SH-SY5Y (cell line): ENCODE results near the gene CYTH4.

Source experiments
- GATA2 ChIP-seq: IDR thresholded peaks from 2 replicates; pipeline ENCODE4 v1.6.1; 2011; ENCODE audit warnings: mild to moderate bottlenecking, low read depth, low read length
- GATA3 ChIP-seq: IDR thresholded peaks from 2 replicates; pipeline ENCODE4 v1.6.1; 2011; ENCODE audit warnings: low read depth, mild to moderate bottlenecking, low read length, moderate library complexity

Gene CYTH4

DNA sequence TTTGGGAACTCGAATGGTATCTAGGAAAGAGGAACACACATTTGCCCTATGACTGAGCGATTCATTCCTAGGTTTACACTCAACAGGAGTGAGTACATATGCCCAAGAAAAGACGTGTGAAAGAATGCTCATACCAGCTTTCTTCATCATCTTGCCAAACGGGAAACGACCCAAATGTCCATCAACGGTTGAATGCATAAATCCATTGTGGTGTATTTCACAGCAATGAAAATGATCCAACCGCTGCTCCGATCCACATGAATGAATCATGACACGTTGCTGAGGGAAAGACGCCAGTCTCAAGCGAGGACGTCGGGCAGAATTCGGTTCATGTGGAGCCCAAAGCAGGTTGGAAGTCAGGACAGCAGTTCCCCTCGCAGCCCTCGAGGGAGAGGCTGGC is 71.5 kb downstream of the CYTH4 start:
- TF ChIP-seq GATA2 (no peak), GATA3 (no peak)

DNA sequence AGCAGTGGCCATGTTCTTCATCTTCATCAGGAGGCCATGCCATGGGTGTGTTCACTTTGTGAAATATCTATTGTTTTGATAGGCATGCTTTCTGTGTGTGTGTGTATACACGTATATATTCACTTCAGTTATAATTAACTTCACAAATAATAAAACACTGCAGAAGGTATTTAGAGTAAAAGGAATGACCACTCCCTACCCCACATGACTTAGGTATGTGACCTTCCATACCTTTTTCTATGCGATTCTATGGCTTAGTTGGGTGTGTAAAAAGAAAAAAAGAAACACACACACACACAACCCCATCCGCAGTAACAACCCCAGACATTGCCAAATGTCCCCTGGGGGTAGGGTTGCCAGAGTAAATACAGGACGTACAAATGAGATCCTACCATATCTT is 72.0 kb downstream of the CYTH4 start:
- no peak for TF ChIP-seq GATA3
- no peak for TF ChIP-seq GATA2

GRCh38 chr22:37354670-37355069 is 72.4 kb downstream of the CYTH4 start:
- TF ChIP-seq GATA2 (no peak), GATA3 (no peak)

- TF ChIP-seq GATA3 (no peak), GATA2 (no peak)
Measured at GRCh38 chr22:37355174-37355573, 72.9 kb downstream of the CYTH4 start.

DNA sequence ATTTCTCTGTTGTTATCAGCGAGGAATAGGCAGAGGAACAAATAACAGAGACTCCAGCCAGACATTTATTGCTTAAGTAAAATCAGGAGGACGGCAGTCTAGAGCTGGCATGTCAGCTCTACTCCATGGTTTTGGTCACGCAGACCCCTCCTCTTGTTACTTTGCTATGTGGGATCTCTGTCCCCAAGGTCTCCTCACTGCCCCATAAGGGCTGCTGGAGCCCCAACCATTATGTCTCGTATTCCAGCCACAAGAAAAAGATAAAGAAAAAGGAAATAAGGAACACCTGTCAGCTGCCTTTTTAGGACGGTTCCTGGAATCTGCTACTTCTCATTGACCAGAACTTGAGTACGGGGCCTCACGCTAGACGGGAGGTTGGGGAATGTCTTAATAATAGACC is 74.6 kb downstream of the CYTH4 start:
- TF ChIP-seq GATA3 (no peak), GATA2 (no peak)

GRCh38 chr22:37357446-37358075 is 75.3 kb downstream of the CYTH4 start:
- TF ChIP-seq GATA2 (no peak), GATA3 (no peak)

GRCh38 chr22:37358386-37358785 is 76.1 kb downstream of the CYTH4 start:
- TF ChIP-seq GATA3, result no peak
- TF ChIP-seq GATA2, result no peak

- TF ChIP-seq GATA2 (no peak), GATA3 (no peak)
Measured at GRCh38 chr22:37358917-37359316, 76.6 kb downstream of the CYTH4 start.

DNA sequence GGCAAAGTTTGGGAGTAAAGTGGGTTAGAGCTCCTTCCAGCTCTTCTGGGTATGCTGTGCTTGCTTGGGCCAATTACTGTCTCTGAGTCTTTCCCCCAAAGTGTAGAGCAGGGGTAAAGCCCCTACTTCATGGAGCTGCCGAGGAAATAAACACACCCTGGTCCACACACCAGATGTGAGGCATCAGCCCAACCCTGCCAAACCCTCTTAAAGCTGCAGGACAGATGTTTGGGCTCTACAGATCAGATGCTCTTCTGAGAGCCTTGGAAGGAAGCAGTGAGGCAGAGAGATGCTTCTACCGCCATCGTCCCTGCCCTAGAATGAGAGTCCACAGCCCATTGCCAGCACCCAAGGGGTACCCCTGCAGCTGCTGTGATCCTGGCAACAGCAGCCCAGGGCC is 80.3 kb downstream of the CYTH4 start:
- no peak for TF ChIP-seq GATA3
- TF ChIP-seq GATA2, result no peak

DNA sequence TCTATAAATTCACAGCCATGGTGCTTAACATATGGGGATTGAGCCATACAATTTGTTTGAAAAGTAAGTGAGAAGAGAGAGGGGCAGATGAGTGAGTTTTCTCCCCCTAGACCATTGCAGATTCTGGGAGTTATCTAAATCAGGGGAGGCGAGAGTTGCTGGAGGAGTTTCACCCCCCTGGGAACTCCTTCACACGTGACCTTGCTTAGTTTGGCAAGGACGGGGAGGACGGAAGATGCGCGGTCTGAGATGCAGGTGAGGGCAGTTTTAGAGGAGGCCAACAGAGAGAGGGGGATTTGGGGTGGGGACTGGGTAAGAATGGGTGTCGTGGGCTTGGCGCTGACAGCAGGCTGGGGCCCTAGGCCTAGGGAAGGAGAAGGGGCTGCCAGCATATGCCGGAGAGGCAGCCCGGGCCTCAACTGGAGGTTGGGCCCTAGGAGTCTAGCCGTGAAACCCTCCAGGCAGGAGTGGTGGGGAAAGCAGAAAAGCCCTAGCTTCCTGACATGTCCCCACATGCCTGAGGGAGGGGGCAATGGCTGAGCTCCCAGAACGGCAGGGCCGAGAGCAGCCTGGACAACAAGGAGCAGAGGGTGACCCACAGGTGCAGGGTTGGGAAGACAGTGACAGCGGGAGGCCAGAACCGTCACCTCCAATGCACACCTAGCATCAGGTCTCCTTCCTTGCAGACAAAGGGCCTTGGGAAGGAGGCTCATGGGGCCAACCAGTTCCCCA is 81.1 kb downstream of the CYTH4 start:
- TF ChIP-seq GATA3 (no peak), GATA2 (no peak)
